ENCODE data around the gene SLC25A39. TPM values are rescaled to one million over a fixed set of nuclear protein-coding genes. Genes with fewer than 3 reads are reported as not detected.

Gene SLC25A39
- total RNA-seq, 1 donor, result 36.0 TPM

Other genes starting within 250 kb of the SLC25A39 start
- 69.3 TPM for gene HDAC5, start 201.2 kb downstream of the SLC25A39 start, total RNA-seq
- gene HROB, start 182.9 kb downstream of the SLC25A39 start, total RNA-seq, result 1.3 TPM
- not detected for gene ASB16, start 154.1 kb downstream of the SLC25A39 start, total RNA-seq
- 20.4 TPM for gene TMUB2, start 137.9 kb downstream of the SLC25A39 start, total RNA-seq
- 44.7 TPM for gene ATXN7L3, start 124.9 kb downstream of the SLC25A39 start, total RNA-seq
- 56.4 TPM for gene UBTF, start 105.1 kb downstream of the SLC25A39 start, total RNA-seq
- 0.42 TPM for gene SLC4A1, start 56.7 kb downstream of the SLC25A39 start, total RNA-seq
- 0.10 TPM for gene RUNDC3A, start 16.2 kb downstream of the SLC25A39 start, total RNA-seq
- gene GRN, start 20.5 kb upstream of the SLC25A39 start, total RNA-seq, result 294 TPM
- gene FAM171A2, start 39.0 kb upstream of the SLC25A39 start, total RNA-seq, result 0.10 TPM
- 54.5 TPM for gene ITGA2B, start 64.8 kb upstream of the SLC25A39 start, total RNA-seq
- 72.9 TPM for gene GPATCH8, start 178.6 kb upstream of the SLC25A39 start, total RNA-seq
- gene FZD2, start 232.7 kb upstream of the SLC25A39 start, total RNA-seq, result 0.84 TPM